PC-9 (cell line): ENCODE measurements around the gene APOBEC2. TPM values are rescaled to one million over a fixed set of nuclear protein-coding genes. Genes with fewer than 3 reads are reported as not detected.
"Not testable (repeated sequence)": the region's sequence is repeated elsewhere in the genome, so short reads cannot be mapped to it uniquely, and the experiment has no call there.

Experiments
- BruUV-seq: library from RNA; stranded (reverse); fragments of 400-500 nt; replicated peaks from 2 replicates; lab custom pipeline; 2021; lab: Mats Ljungman, UMichigan
- CTCF ChIA-PET: fragments of 300-600 bp; sonication (Branson Sonifier 250); formaldehyde crosslinking; loops from one replicate; lab custom pipeline; 2022; ENCODE audit warnings: antibody characterized with exemption; lab: Charles Lee
- POLR2A ChIA-PET: fragments of 300-600 bp; sonication (Branson Sonifier 250); formaldehyde crosslinking; loops from one replicate; lab custom pipeline; 2022; ENCODE audit warnings: antibody characterized with exemption; ENCODE audit not compliant: unreplicated experiment; lab: Charles Lee
- DNase-seq, 2 experiments: peaks; one replicate each; pipeline versions ENCODE4 v3.0.0 to v3.0.0-alpha.2; 2015 to 2022; ENCODE audit warnings: mixed read lengths in 1 of 2
- H2AFZ ChIP-seq: fragments of 200-600 bp; sonication (generic); 2 replicates; pipeline ENCODE4 v1.8.1; 2017; ENCODE audit warnings: antibody characterized with exemption
- H3F3A ChIP-seq: fragments of 200-600 bp; sonication (generic); 2 replicates; pipeline ENCODE4 v1.8.1; 2017; ENCODE audit warnings: antibody characterized with exemption, mild to moderate bottlenecking, low read depth; ENCODE audit not compliant: insufficient read depth
- H3K27ac ChIP-seq: fragments of 200-600 bp; sonication (generic); 2 replicates; pipeline ENCODE4 v1.6.1; 2016; ENCODE audit warnings: mixed run types
- H3K27me3 ChIP-seq: fragments of 200-600 bp; sonication (generic); 2 replicates; pipeline ENCODE4 v1.6.1; 2016; ENCODE audit warnings: low read depth, mixed run types; ENCODE audit not compliant: insufficient read depth
- H3K36me3 ChIP-seq: fragments of 200-600 bp; sonication (generic); 2 replicates; pipeline ENCODE4 v1.6.1; 2016; ENCODE audit warnings: low read depth, mixed run types
- H3K4me1 ChIP-seq: fragments of 200-600 bp; sonication (generic); replicated peaks from 2 replicates; pipeline ENCODE4 v1.6.1; 2016; ENCODE audit warnings: mixed run types; ENCODE audit not compliant: insufficient read depth
- H3K4me2 ChIP-seq: fragments of 200-600 bp; sonication (generic); 2 replicates; pipeline ENCODE4 v1.6.1; 2017; ENCODE audit warnings: mixed run types
- H3K4me3 ChIP-seq: fragments of 200-600 bp; sonication (generic); 2 replicates; pipeline ENCODE4 v1.6.1; 2016; ENCODE audit warnings: mixed run types
- H3K79me2 ChIP-seq: fragments of 200-600 bp; sonication (generic); 2 replicates; pipeline ENCODE4 v1.6.1; 2017; ENCODE audit warnings: low read depth, mixed run types
- H3K9me2 ChIP-seq: fragments of 200-600 bp; sonication (generic); 2 replicates; pipeline ENCODE4 v1.8.1; 2017; ENCODE audit warnings: mild to moderate bottlenecking; ENCODE audit not compliant: insufficient read depth
- H3K9me3 ChIP-seq: fragments of 200-600 bp; sonication (generic); 2 replicates; pipeline ENCODE4 v1.8.1; 2016; ENCODE audit warnings: low read depth; ENCODE audit not compliant: insufficient read depth
- H4K20me1 ChIP-seq: fragments of 200-600 bp; sonication (generic); 2 replicates; pipeline ENCODE4 v1.8.1; 2017; ENCODE audit not compliant: insufficient read depth
- CTCF ChIP-seq: fragments of 200-600 bp; sonication (generic); conservative IDR thresholded peaks from 2 replicates; pipeline ENCODE4 v1.6.1; 2017; ENCODE audit warnings: mixed run types, antibody characterized with exemption, mild to moderate bottlenecking, moderate library complexity
- EZH2 ChIP-seq: fragments of 200-600 bp; sonication (generic); IDR thresholded peaks from 2 replicates; pipeline ENCODE4 v1.8.0; 2017; ENCODE audit warnings: antibody characterized with exemption, low read depth
- intact Hi-C: fragments of 100-400 bp; cut with micrococcal nuclease; formaldehyde crosslinking; loops from one replicate; pipeline ENCODE4 v1.10.0; 2022; ENCODE audit not compliant: unreplicated experiment
- total RNA-seq: library from RNA; stranded (reverse); gene quantifications from 2 replicates; pipeline ENCODE4 v1.2.3, GENCODE V29; 2021

The APOBEC2 gene
- total RNA-seq, 1 experiment from 2014 or later, result not detected

- no peak for DNase-seq
- TF ChIP-seq CTCF (no peak), EZH2 (no peak)
- no peak overlapping the region for H3K27ac ChIP-seq
- no peaks in the 10 kb centered on the region for H3K79me2 ChIP-seq
- no peak overlapping the region for H2AFZ ChIP-seq
- no peak overlapping the region for H3K4me2 ChIP-seq
- no peaks in the 10 kb centered on the region for H3K9me3 ChIP-seq
- H3K36me3 ChIP-seq, result no peaks in the 10 kb centered on the region
- H3K9me2 ChIP-seq, result no peaks in the 10 kb centered on the region
- H4K20me1 ChIP-seq, result no peaks in the 10 kb centered on the region
- ChIA-PET POLR2A (no interaction called here), CTCF (no interaction called here)
- H3F3A ChIP-seq, result no peaks in the 10 kb centered on the region
- BruUV-seq, result no TSS peak
- H3K4me3 ChIP-seq, result no peak overlapping the region
- intact Hi-C loops, result no loop called here
- H3K27me3 ChIP-seq, result peaks cover 10% of the 10 kb centered on the region; the same call in 1 of the 2 replicates
- H3K4me1 ChIP-seq, result no peaks in the 10 kb centered on the region
These were observed 39.4 kb upstream of the APOBEC2 start for GRCh38 chr6:41013466-41014153.

GRCh38 chr6:41014780-41015179 is 38.2 kb upstream of the APOBEC2 start:
- no TSS peak for BruUV-seq
- Histone ChIP-seq H3K4me3 (no peak overlapping the region), H2AFZ (no peak overlapping the region), H3K9me3 (no peaks in the 10 kb centered on the region), H3F3A (no peaks in the 10 kb centered on the region), H3K79me2 (no peaks in the 10 kb centered on the region), H3K9me2 (no peaks in the 10 kb centered on the region), H4K20me1 (no peaks in the 10 kb centered on the region), H3K4me1 (no peaks in the 10 kb centered on the region), H3K36me3 (no peaks in the 10 kb centered on the region), H3K27ac (no peak overlapping the region), H3K4me2 (no peak overlapping the region), H3K27me3 (peaks cover 10% of the 10 kb centered on the region; the same call in 1 of the 2 replicates)
- ChIA-PET POLR2A (no interaction called here), CTCF (no interaction called here)
- intact Hi-C loops, result no loop called here
- TF ChIP-seq EZH2 (no peak), CTCF (no peak)
- DNase-seq, result no peak

DNA sequence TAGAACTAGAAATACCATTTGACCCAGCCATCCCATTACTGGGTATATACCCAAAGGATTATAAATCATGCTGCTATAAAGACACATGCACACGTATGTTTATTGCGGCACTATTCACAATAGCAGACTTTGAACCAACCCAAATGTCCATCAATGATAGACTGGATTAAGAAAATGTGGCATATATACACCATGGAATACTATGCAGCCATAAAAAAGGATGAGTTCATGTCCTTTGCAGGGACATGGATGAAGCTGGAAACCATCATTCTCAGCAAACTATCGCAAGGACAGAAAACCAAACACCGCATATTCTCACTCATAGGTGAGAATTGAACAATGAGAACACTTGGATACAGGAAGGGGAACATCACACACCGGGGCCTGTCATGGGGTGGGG is 37.1 kb upstream of the APOBEC2 start:
- H3K9me2 ChIP-seq, POLR2A ChIA-PET, CTCF ChIA-PET, H3K27me3 ChIP-seq, H3K4me3 ChIP-seq, H3F3A ChIP-seq, H3K4me1 ChIP-seq, BruUV-seq, H4K20me1 ChIP-seq, intact Hi-C loops, DNase-seq, H3K27ac ChIP-seq, H3K36me3 ChIP-seq, H2AFZ ChIP-seq, H3K4me2 ChIP-seq, H3K9me3 ChIP-seq, H3K79me2 ChIP-seq: not testable (repeated sequence)
